Neural cell (in vitro differentiated cells): Measurements from ENCODE around the gene SAP30BP. TPM values are rescaled to one million over a fixed set of nuclear protein-coding genes. Genes with fewer than 3 reads are reported as not detected.

Experiments used
- H2AFZ ChIP-seq: fragments of 200-600, 300-800 bp; sonication (generic), shearing (Covaris generic); 2 replicates; pipeline ENCODE4 v1.6.0; 2014; ENCODE audit warnings: low read depth, mild to moderate bottlenecking, antibody characterized with exemption, low read length, moderate library complexity
- H3F3A ChIP-seq: fragments of 200-600 bp; shearing (Covaris generic); 2 replicates; pipeline ENCODE4 v1.6.1; 2016; ENCODE audit warnings: mild to moderate bottlenecking, moderate library complexity, mixed read lengths, antibody characterized with exemption, low read length; ENCODE audit not compliant: insufficient read depth, poor library complexity, severe bottlenecking
- H3K27ac ChIP-seq: fragments of 200-600, 300-800 bp; sonication (generic), shearing (Covaris generic); 2 replicates; pipeline ENCODE4 v1.5.1; 2014; ENCODE audit warnings: mild to moderate bottlenecking, low read length, moderate library complexity
- H3K27me3 ChIP-seq: fragments of 300-800, 200-600 bp; sonication (generic), shearing (Covaris generic); 2 replicates; pipeline ENCODE4 v1.6.0; 2014; ENCODE audit warnings: mild to moderate bottlenecking, low read depth, low read length, moderate library complexity; ENCODE audit not compliant: insufficient read depth
- H3K36me3 ChIP-seq: fragments of 300-800, 200-600 bp; sonication (generic), shearing (Covaris generic); 2 replicates; pipeline ENCODE4 v1.5.1; 2014; ENCODE audit warnings: mild to moderate bottlenecking, antibody characterized with exemption, low read length, moderate library complexity; ENCODE audit not compliant: insufficient read depth
- H3K4me2 ChIP-seq: fragments of 300-800, 200-600 bp; sonication (generic), shearing (Covaris generic); 2 replicates; pipeline ENCODE4 v1.6.0; 2014; ENCODE audit warnings: mild to moderate bottlenecking, low read length
- H3K4me3 ChIP-seq: fragments of 300-800, 200-600 bp; sonication (generic), shearing (Covaris generic); 2 replicates; pipeline ENCODE4 v1.5.1; 2014; ENCODE audit warnings: mild to moderate bottlenecking, low read length, moderate library complexity
- H3K79me2 ChIP-seq: fragments of 200-600 bp; shearing (Covaris generic); replicated peaks from 2 replicates; pipeline ENCODE4 v1.6.0; 2014; ENCODE audit warnings: mild to moderate bottlenecking, low read length, moderate library complexity; ENCODE audit not compliant: insufficient read depth
- H3K9ac ChIP-seq: fragments of 300-800, 200-600 bp; sonication (generic), shearing (Covaris generic); 2 replicates; pipeline ENCODE4 v1.6.1; 2016; ENCODE audit warnings: mild to moderate bottlenecking, low read length, mixed read lengths
- H3K9me2 ChIP-seq: fragments of 200-600 bp; shearing (Covaris generic); 2 replicates; pipeline ENCODE4 v1.6.1; 2016; ENCODE audit warnings: mild to moderate bottlenecking, low read length, mixed read lengths; ENCODE audit not compliant: insufficient read depth
- H3K9me3 ChIP-seq: fragments of 200-600, 300-800 bp; sonication (generic), shearing (Covaris generic); 2 replicates; pipeline ENCODE4 v1.6.1; 2016; ENCODE audit warnings: mild to moderate bottlenecking, mixed run types, low read length, moderate library complexity, mixed read lengths
- H4K20me1 ChIP-seq: fragments of 200-600 bp; shearing (Covaris generic); 2 replicates; pipeline ENCODE4 v1.6.1; 2016; ENCODE audit warnings: mild to moderate bottlenecking, mixed run types; ENCODE audit not compliant: insufficient read depth
- EP300 ChIP-seq: fragments of 450-650 bp; conservative IDR thresholded peaks from 2 replicates; pipeline ENCODE4 v1.6.1; 2014; ENCODE audit warnings: antibody characterized with exemption, mild to moderate bottlenecking, moderate library complexity; ENCODE audit not compliant: poor library complexity, severe bottlenecking
- EZH2 ChIP-seq: fragments of 200-600, 300-800 bp; shearing (Covaris generic), sonication (generic); IDR thresholded peaks from 2 replicates; pipeline ENCODE4 v1.6.1; 2014; ENCODE audit warnings: antibody characterized with exemption, low read length, borderline replicate concordance, mild to moderate bottlenecking; ENCODE audit not compliant: insufficient read depth, poor library complexity, severe bottlenecking
- MXI1 ChIP-seq: fragments of 450-650 bp; conservative IDR thresholded peaks from 2 replicates; pipeline ENCODE4 v1.6.1; 2014; ENCODE audit warnings: antibody characterized with exemption, mild to moderate bottlenecking; ENCODE audit not compliant: poor library complexity, severe bottlenecking
- POLR2AphosphoS5 ChIP-seq: IDR thresholded peaks from 2 replicates; pipeline ENCODE4 v1.6.1; 2012
- RAD21 ChIP-seq: fragments of 450-650 bp; conservative IDR thresholded peaks from 2 replicates; pipeline ENCODE4 v1.6.1; 2014; ENCODE audit warnings: antibody characterized with exemption, mild to moderate bottlenecking, moderate library complexity
- SMC3 ChIP-seq: fragments of 450-650 bp; conservative IDR thresholded peaks from 2 replicates; pipeline ENCODE4 v1.6.1; 2014; ENCODE audit warnings: antibody characterized with exemption, mild to moderate bottlenecking, moderate library complexity; ENCODE audit not compliant: poor library complexity
- TAF1 ChIP-seq: IDR thresholded peaks from 2 replicates; pipeline ENCODE4 v1.6.1; 2012; ENCODE audit warnings: low read depth
- polyA plus RNA-seq: library from polyadenylated mRNA; depleted of rRNA; stranded (reverse); fragments of >200 nt; gene quantifications from 2 replicates; pipeline ENCODE4 v1.2.3, GENCODE V29; 2014
- TF ChIP-seq, protein P1 (sequence below): IDR thresholded peaks from 2 replicates; pipeline ENCODE4 v1.6.1; 2012; ENCODE audit warnings: borderline replicate concordance
- TF ChIP-seq, protein P2 (sequence below): fragments of 450-650 bp; IDR thresholded peaks from 2 replicates; pipeline ENCODE4 v1.5.1; 2014; ENCODE audit warnings: antibody characterized with exemption, mild to moderate bottlenecking, moderate library complexity; ENCODE audit not compliant: poor library complexity, severe bottlenecking

Gene SAP30BP
- polyA plus RNA-seq, 1 donor from 2014 or later, result 156 TPM

DNA sequence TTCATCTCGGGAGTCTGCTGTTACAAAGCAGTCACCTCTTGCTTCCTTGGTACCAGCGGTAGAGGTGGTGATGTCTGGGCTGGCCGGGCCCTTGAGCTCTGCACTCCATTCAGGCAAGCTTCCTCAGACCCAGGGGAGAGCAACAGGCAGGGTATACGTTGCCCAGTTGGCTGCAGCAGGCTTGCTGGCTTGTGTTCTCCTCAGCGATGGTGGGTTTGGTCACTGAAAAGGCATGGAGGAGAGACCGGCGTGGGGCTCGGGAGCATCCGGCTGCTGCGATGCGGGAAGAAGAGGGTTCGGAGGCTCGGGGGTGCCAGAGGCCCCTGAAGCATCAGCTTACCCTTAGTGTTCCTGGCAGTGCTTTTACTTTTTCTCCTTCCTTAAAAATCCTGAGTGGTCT, 25.8 kb downstream of the SAP30BP start:
- H3K36me3 ChIP-seq, result no peaks in the 10 kb centered on the region
- H3K27ac ChIP-seq, result no peak overlapping the region
- H3K9me3 ChIP-seq, result no peaks in the 10 kb centered on the region
- no peak overlapping the region for H2AFZ ChIP-seq
- no peak overlapping the region for H3K4me3 ChIP-seq
- H3K9ac ChIP-seq, result no peak overlapping the region
- H3K9me2 ChIP-seq, result no peaks in the 10 kb centered on the region
- no peak overlapping the region for H3K4me2 ChIP-seq
- TF ChIP-seq MXI1 (no peak), RAD21 (no peak), TAF1 (no peak), EZH2 (no peak), EP300 (no peak), POLR2AphosphoS5 (no peak), SMC3 (no peak)
- TF ChIP-seq, protein P1, sequence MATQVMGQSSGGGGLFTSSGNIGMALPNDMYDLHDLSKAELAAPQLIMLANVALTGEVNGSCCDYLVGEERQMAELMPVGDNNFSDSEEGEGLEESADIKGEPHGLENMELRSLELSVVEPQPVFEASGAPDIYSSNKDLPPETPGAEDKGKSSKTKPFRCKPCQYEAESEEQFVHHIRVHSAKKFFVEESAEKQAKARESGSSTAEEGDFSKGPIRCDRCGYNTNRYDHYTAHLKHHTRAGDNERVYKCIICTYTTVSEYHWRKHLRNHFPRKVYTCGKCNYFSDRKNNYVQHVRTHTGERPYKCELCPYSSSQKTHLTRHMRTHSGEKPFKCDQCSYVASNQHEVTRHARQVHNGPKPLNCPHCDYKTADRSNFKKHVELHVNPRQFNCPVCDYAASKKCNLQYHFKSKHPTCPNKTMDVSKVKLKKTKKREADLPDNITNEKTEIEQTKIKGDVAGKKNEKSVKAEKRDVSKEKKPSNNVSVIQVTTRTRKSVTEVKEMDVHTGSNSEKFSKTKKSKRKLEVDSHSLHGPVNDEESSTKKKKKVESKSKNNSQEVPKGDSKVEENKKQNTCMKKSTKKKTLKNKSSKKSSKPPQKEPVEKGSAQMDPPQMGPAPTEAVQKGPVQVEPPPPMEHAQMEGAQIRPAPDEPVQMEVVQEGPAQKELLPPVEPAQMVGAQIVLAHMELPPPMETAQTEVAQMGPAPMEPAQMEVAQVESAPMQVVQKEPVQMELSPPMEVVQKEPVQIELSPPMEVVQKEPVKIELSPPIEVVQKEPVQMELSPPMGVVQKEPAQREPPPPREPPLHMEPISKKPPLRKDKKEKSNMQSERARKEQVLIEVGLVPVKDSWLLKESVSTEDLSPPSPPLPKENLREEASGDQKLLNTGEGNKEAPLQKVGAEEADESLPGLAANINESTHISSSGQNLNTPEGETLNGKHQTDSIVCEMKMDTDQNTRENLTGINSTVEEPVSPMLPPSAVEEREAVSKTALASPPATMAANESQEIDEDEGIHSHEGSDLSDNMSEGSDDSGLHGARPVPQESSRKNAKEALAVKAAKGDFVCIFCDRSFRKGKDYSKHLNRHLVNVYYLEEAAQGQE, result no peak
- TF ChIP-seq, protein P2, sequence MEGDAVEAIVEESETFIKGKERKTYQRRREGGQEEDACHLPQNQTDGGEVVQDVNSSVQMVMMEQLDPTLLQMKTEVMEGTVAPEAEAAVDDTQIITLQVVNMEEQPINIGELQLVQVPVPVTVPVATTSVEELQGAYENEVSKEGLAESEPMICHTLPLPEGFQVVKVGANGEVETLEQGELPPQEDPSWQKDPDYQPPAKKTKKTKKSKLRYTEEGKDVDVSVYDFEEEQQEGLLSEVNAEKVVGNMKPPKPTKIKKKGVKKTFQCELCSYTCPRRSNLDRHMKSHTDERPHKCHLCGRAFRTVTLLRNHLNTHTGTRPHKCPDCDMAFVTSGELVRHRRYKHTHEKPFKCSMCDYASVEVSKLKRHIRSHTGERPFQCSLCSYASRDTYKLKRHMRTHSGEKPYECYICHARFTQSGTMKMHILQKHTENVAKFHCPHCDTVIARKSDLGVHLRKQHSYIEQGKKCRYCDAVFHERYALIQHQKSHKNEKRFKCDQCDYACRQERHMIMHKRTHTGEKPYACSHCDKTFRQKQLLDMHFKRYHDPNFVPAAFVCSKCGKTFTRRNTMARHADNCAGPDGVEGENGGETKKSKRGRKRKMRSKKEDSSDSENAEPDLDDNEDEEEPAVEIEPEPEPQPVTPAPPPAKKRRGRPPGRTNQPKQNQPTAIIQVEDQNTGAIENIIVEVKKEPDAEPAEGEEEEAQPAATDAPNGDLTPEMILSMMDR, result no peak
- no peaks in the 10 kb centered on the region for H3K27me3 ChIP-seq
- H4K20me1 ChIP-seq, result no peaks in the 10 kb centered on the region
- no peaks in the 10 kb centered on the region for H3F3A ChIP-seq
- H3K79me2 ChIP-seq, result no peaks in the 10 kb centered on the region

DNA sequence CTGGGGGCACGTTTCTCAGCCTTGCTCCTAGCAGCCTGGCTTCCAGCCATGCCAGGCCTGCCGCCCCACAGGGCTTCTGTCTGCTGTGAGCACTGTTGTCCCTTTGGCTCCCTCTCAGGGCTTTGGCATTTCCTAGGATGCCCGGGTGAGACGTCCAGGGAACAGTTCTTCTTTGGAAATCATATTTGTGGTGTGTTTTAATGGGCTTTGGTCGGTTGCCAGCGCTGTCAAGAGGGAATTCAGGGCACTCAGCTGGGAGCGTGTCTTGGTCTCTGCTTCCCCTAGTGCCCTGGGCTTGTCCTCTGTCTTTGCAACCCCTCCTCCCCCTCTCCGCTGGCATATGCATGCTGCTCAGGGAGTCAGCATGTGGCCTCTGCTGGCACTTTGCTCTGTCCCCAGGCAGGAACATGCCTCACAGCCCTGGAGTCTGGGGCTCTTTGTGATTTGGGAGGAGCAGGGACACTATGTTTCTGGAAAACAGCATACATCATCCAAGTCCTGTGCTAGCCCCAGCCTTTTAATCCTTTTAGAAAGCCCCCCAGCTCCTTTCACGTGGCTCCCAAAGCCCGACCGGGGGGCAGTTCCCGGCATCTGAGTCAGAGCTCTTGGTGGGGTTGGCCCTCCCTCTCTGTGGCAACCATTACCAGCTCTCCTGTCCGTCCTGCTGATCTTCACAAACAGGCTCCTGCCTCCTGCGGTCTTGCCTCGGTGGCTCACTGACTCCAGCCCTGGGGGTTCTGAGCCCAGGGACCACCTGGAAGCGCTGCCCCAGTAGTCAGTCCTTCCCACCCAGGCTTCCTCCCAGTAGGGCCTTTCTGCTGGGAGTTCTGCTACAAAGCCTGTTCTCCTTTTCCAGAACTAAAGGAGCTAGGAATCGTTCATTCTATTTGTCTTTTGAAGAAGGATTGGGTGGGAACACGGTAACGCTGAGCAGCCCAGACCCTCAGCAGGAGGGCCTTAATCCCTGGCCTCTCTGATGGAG, 26.7 kb downstream of the SAP30BP start:
- Histone ChIP-seq H3K9me3 (no peaks in the 10 kb centered on the region), H3K27ac (no peak overlapping the region), H3K9ac (no peak overlapping the region)

More for the DNA sequence above, 26.7 kb downstream of the SAP30BP start:
- Histone ChIP-seq H3K27me3 (no peaks in the 10 kb centered on the region), H4K20me1 (no peaks in the 10 kb centered on the region), H3F3A (no peaks in the 10 kb centered on the region), H3K79me2 (no peaks in the 10 kb centered on the region), H3K36me3 (no peaks in the 10 kb centered on the region), H3K4me2 (no peak overlapping the region), H3K9me2 (no peaks in the 10 kb centered on the region), H3K4me3 (no peak overlapping the region), H2AFZ (no peak overlapping the region)
- no peak for TF ChIP-seq TAF1
- no peak for TF ChIP-seq POLR2AphosphoS5
- TF ChIP-seq EZH2, result no peak
- no peak for TF ChIP-seq SMC3
- TF ChIP-seq MXI1, result no peak
- TF ChIP-seq RAD21, result no peak
- TF ChIP-seq, protein P1, result no peak
- TF ChIP-seq, protein P2, result no peak
- no peak for TF ChIP-seq EP300
